OCI-LY3 (cell line): Measurements from ENCODE around the gene GLO1.

Source experiments
- H2AFZ ChIP-seq: fragments of 200-600, 300-600 bp; shearing (Covaris generic); 2 replicates; pipeline ENCODE4 v1.6.0; 2014; ENCODE audit warnings: antibody characterized with exemption, low read depth, low read length
- H3K27ac ChIP-seq: fragments of 200-600, 300-600 bp; sonication (generic); 2 replicates; pipeline ENCODE4 v1.5.1; 2014; ENCODE audit warnings: mild to moderate bottlenecking, low read length, moderate library complexity, mixed read lengths
- H3K27me3 ChIP-seq: fragments of 200-600, 300-600 bp; sonication (generic); 2 replicates; pipeline ENCODE4 v1.6.1; 2014; ENCODE audit warnings: low read depth, low read length, mixed read lengths
- H3K36me3 ChIP-seq: fragments of 200-600, 300-600 bp; sonication (generic); replicated peaks from 2 replicates; pipeline ENCODE3; 2014; ENCODE audit warnings: low read depth, low read length, mixed read lengths
- H3K4me1 ChIP-seq: fragments of 300-600, 200-600 bp; sonication (generic); 2 replicates; pipeline ENCODE4 v1.6.1; 2014; ENCODE audit warnings: low read length, mixed read lengths
- H3K4me2 ChIP-seq: fragments of 200-600, 300-600 bp; sonication (generic); 2 replicates; pipeline ENCODE4 v1.6.1; 2014; ENCODE audit warnings: low read length, mixed read lengths
- H3K4me3 ChIP-seq: fragments of 300-600, 200-600 bp; sonication (generic); 2 replicates; pipeline ENCODE4 v1.5.1; 2014; ENCODE audit warnings: antibody characterized with exemption, mild to moderate bottlenecking, low read length, moderate library complexity
- H3K79me2 ChIP-seq: fragments of 300-600, 200-600 bp; shearing (Covaris generic); 2 replicates; pipeline ENCODE4 v1.6.1; 2014; ENCODE audit warnings: mild to moderate bottlenecking, low read length, mixed read lengths
- H3K9ac ChIP-seq: fragments of 300-600, 200-600 bp; shearing (Covaris generic); 2 replicates; pipeline ENCODE4 v1.6.0; 2014; ENCODE audit warnings: mild to moderate bottlenecking, low read length, moderate library complexity
- H3K9me3 ChIP-seq: fragments of 200-600, 300-600 bp; shearing (Covaris generic); 2 replicates; pipeline ENCODE4 v1.6.1; 2014; ENCODE audit warnings: low read length, mixed read lengths; ENCODE audit not compliant: insufficient read depth
- H4K20me1 ChIP-seq: fragments of 200-600, 300-600 bp; sonication (generic); 2 replicates; pipeline ENCODE4 v1.6.1; 2016; ENCODE audit warnings: low read length, mixed read lengths; ENCODE audit not compliant: insufficient read depth
- CTCF ChIP-seq: fragments of 200-600, 300-600 bp; sonication (generic); IDR thresholded peaks from 2 replicates; pipeline ENCODE4 v1.5.1; 2014; ENCODE audit warnings: antibody characterized with exemption, low read length, low read depth
- EZH2phosphoT487 ChIP-seq: fragments of 200-600 bp; shearing (Covaris generic); IDR thresholded peaks from 2 replicates; pipeline ENCODE4 v1.6.1; 2018; ENCODE audit warnings: antibody characterized with exemption, mixed run types, low read depth

The GLO1 gene

DNA sequence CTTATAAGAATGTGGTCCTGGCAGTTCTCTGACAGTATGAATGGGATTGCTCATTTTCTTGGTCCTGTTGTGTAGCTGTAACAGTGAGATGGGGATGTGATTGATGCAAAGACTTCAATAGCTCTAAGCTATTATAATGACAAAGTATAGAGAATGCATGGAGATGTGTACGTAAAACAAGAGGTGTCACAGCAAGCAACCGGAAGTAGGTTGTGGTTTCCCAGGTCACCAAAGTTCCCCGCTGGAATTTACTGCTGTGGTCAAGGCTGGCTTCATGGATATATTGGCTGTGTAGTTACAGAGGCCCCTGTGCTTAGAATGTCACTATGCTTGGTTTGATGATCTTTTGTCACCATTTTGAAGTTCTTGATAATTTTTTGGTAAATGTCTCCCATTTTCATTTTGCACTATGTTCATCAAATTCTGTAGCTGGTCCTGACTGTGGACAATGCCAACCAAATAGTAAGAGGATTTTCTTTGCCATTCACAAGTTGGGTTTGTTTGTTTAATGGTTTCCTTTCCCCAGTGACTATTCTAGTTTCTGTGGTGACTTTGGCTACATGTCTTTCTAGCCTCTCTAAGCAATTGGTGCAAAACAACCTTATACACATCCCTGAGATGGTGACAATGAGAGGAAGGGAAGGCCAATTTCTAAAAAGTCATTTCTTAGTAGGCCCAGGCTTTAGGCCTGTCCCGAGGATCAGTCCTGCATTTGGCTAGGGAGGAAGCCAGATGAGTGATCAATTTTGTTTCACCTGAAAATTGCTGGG is 22.7 kb upstream of the GLO1 start:
- no peak overlapping the region for H3K4me2 ChIP-seq
- H3K4me3 ChIP-seq, result no peak overlapping the region
- no peak overlapping the region for H3K27ac ChIP-seq
- no peak overlapping the region for H3K9ac ChIP-seq
- no peaks in the 10 kb centered on the region for H4K20me1 ChIP-seq
- no peak for TF ChIP-seq CTCF
- TF ChIP-seq EZH2phosphoT487, result no peak
- no peaks in the 10 kb centered on the region for H3K36me3 ChIP-seq
- no peaks in the 10 kb centered on the region for H3K4me1 ChIP-seq
- no peaks in the 10 kb centered on the region for H3K9me3 ChIP-seq
- no peaks in the 10 kb centered on the region for H3K79me2 ChIP-seq
- H2AFZ ChIP-seq, result no peak overlapping the region
- no peaks in the 10 kb centered on the region for H3K27me3 ChIP-seq

DNA sequence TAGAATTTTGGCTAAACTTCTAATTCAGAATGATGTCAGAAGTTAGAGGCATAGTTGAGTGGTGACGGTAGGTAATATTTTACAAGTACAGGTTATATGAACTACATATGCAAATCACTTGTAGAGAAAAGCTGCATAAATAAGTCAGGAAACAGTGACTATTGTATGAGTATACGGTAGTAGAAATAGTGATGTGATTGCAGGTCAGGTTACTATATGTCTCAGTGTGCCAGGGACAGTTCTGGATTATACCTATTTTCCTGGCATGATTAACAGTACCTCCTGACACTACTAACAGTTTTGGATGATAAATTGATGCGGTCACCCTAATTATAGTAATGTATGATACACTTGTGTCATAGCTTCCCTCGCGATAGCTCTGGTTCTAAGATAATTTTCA is 21.4 kb upstream of the GLO1 start:
- H3K27ac ChIP-seq, result no peak overlapping the region
- no peak overlapping the region for H2AFZ ChIP-seq
- no peaks in the 10 kb centered on the region for H3K9me3 ChIP-seq
- H3K4me3 ChIP-seq, result no peak overlapping the region
- H4K20me1 ChIP-seq, result no peaks in the 10 kb centered on the region
- no peak overlapping the region for H3K9ac ChIP-seq
- H3K79me2 ChIP-seq, result no peaks in the 10 kb centered on the region
- TF ChIP-seq CTCF, result no peak
- no peak for TF ChIP-seq EZH2phosphoT487
- no peaks in the 10 kb centered on the region for H3K36me3 ChIP-seq
- H3K4me1 ChIP-seq, result no peaks in the 10 kb centered on the region
- H3K4me2 ChIP-seq, result no peak overlapping the region
- peaks cover 3% of the 10 kb centered on the region; the same call in 1 of the 2 replicates for H3K27me3 ChIP-seq

GRCh38 chr6:38723783-38724182 is 20.8 kb upstream of the GLO1 start:
- H3K27ac ChIP-seq, result no peak overlapping the region
- no peaks in the 10 kb centered on the region for H4K20me1 ChIP-seq
- H2AFZ ChIP-seq, result no peak overlapping the region
- TF ChIP-seq EZH2phosphoT487 (no peak), CTCF (no peak)
- H3K9me3 ChIP-seq, result no peaks in the 10 kb centered on the region
- H3K9ac ChIP-seq, result no peak overlapping the region
- peaks cover 7% of the 10 kb centered on the region for H3K27me3 ChIP-seq
- no peaks in the 10 kb centered on the region for H3K4me1 ChIP-seq
- H3K4me3 ChIP-seq, result no peak overlapping the region
- H3K79me2 ChIP-seq, result no peaks in the 10 kb centered on the region
- no peak overlapping the region for H3K4me2 ChIP-seq
- H3K36me3 ChIP-seq, result no peaks in the 10 kb centered on the region

GRCh38 chr6:38722727-38723334 is 19.9 kb upstream of the GLO1 start:
- no peaks in the 10 kb centered on the region for H3K79me2 ChIP-seq
- H3K4me1 ChIP-seq, result no peaks in the 10 kb centered on the region
- TF ChIP-seq CTCF (no peak), EZH2phosphoT487 (no peak)
- H3K4me2 ChIP-seq, result no peak overlapping the region
- H3K36me3 ChIP-seq, result no peaks in the 10 kb centered on the region
- no peak overlapping the region for H3K4me3 ChIP-seq
- H2AFZ ChIP-seq, result no peak overlapping the region
- H4K20me1 ChIP-seq, result no peaks in the 10 kb centered on the region
- no peak overlapping the region for H3K27ac ChIP-seq
- H3K27me3 ChIP-seq, result peaks cover 9% of the 10 kb centered on the region
- no peak overlapping the region for H3K9ac ChIP-seq
- H3K9me3 ChIP-seq, result no peaks in the 10 kb centered on the region
